Measurements from ENCODE around the gene HELB. TPM values are rescaled to one million over a fixed set of nuclear protein-coding genes. Genes with fewer than 3 reads are reported as not detected.

The HELB gene
- total RNA-seq, 2 experiments from 2014 or later: 19.1 to 34.6 TPM

- H3K4me1 Mint-ChIP-seq: peaks cover 1% of the 10 kb centered on the region
- ATAC-seq (no peak), DNase-seq (no peak)
- peaks cover 22% of the 10 kb centered on the region for H3K36me3 Mint-ChIP-seq
- CTCF ChIA-PET: interaction anchor here (1.0 kb wide), 1 partner anchor 72 kb away, joined by 3 read pairs; no protein-coding TSS in a partner anchor
- H3K9me3 Mint-ChIP-seq (ENCODE audit: low read depth): no peaks in the 10 kb centered on the region
- no peaks in the 10 kb centered on the region for H3K27me3 Mint-ChIP-seq
- H3K27ac Mint-ChIP-seq: no peak overlapping the region
- H3K4me3 Mint-ChIP-seq: no peak overlapping the region
Measured at GRCh38 chr12:66351301-66351700, 49.0 kb downstream of the HELB start.

GRCh38 chr12:66352197-66352596, 49.9 kb downstream of the HELB start:
- Mint-ChIP-seq H3K9me3 (ENCODE audit: low read depth) (no peaks in the 10 kb centered on the region), H3K27me3 (no peaks in the 10 kb centered on the region), H3K4me3 (no peak overlapping the region), H3K4me1 (no peaks in the 10 kb centered on the region), H3K36me3 (peaks cover 14% of the 10 kb centered on the region), H3K27ac (no peak overlapping the region)
- CTCF ChIA-PET: interaction anchor here (0.7 to 1.3 kb wide), 3 partner anchors 9 to 82 kb away, joined by 3 to 4 read pairs (median 3); no protein-coding TSS in a partner anchor
- DNase-seq (no peak), ATAC-seq (no peak)

- no peaks in the 10 kb centered on the region for H3K4me1 Mint-ChIP-seq
- no peak overlapping the region for H3K27ac Mint-ChIP-seq
- H3K36me3 Mint-ChIP-seq: peaks cover 12% of the 10 kb centered on the region
- H3K4me3 Mint-ChIP-seq: no peak overlapping the region
- CTCF ChIA-PET: interaction anchor here (0.8 to 1.3 kb wide), 4 partner anchors 9 to 56 kb away, joined by 3 to 4 read pairs (median 3); no protein-coding TSS in a partner anchor
- DNase-seq: no peak
- H3K27me3 Mint-ChIP-seq: no peaks in the 10 kb centered on the region
- ATAC-seq: no peak
- H3K9me3 Mint-ChIP-seq (ENCODE audit: low read depth): no peaks in the 10 kb centered on the region
Measured at GRCh38 chr12:66352899-66353298, 50.6 kb downstream of the HELB start.

DNA sequence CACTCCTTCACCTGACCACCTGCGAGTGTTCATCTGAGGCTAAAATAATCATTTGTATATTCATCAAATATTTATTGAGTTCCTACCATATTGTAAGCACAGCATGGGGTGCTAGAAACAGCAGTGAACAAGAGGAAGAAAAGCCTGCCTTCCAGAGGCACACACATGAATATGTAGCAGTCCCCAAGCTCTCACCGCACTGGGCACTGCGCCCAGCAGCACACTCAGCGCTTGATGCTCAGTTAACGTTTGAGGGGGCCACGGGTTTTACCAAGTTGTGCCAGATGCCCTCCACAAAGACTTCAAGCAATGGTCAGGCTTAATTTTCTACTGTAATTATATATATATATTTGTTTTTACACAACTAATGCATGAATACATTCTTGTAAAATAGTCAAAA, 52.0 kb downstream of the HELB start:
- peaks cover 10% of the 10 kb centered on the region for H3K36me3 Mint-ChIP-seq
- DNase-seq: no peak
- H3K27ac Mint-ChIP-seq: no peak overlapping the region
- CTCF ChIA-PET: no interaction called here
- H3K4me1 Mint-ChIP-seq: no peaks in the 10 kb centered on the region
- no peak overlapping the region for H3K4me3 Mint-ChIP-seq
- no peak for ATAC-seq
- no peaks in the 10 kb centered on the region for H3K27me3 Mint-ChIP-seq
- H3K9me3 Mint-ChIP-seq (ENCODE audit: low read depth): no peaks in the 10 kb centered on the region

DNA sequence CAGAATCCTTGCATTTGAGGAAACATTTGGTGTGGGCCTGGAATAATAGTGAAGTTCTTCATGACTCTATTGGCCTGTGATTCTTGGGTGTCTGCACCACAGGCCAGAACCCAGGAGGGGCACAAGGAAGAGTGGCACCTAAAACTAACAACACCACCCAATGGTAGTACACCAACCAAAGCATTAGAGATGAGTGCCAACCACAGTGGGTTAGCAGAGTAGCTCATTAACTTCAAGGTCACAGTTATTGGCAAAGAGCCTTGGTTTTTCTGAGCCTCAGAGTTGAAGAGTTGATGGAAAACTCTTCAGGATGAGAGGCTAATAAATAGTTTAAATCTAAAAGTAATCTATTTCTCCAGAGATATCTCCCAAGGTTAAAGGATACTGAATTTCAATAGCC, 57.0 kb downstream of the HELB start:
- CTCF ChIA-PET: no interaction called here
- no peaks in the 10 kb centered on the region for H3K4me1 Mint-ChIP-seq
- no peak for DNase-seq
- H3K27me3 Mint-ChIP-seq: no peaks in the 10 kb centered on the region
- H3K4me3 Mint-ChIP-seq: no peak overlapping the region
- no peak for ATAC-seq
- H3K9me3 Mint-ChIP-seq (ENCODE audit: low read depth): no peaks in the 10 kb centered on the region
- peaks cover 2% of the 10 kb centered on the region for H3K36me3 Mint-ChIP-seq
- no peak overlapping the region for H3K27ac Mint-ChIP-seq

DNA sequence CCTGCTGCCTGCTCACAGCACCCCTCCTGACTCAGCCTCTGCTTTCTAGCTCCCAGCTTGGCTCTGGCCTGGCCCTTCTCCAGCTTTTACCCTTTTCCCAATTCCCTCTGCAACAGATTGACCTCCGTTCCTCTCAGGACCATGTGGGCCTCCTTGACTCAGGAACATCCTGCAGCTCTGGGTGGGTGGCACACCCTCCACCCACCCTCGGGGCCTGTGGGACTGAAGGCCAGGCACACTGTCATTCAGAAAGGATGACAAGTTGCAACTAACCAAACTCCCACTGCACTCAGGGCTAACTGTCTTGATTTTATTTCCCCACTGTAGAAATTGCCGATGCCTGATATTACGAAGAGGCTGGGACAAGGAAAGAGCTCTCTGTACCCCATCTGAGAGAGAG, 59.4 kb downstream of the HELB start:
- CTCF ChIA-PET: interaction anchor here (0.7 to 1.5 kb wide), 3 partner anchors 9 to 500 kb away, joined by 3 read pairs; no protein-coding TSS in a partner anchor
- Mint-ChIP-seq H3K27me3 (no peaks in the 10 kb centered on the region), H3K9me3 (ENCODE audit: low read depth) (no peaks in the 10 kb centered on the region), H3K27ac (no peak overlapping the region), H3K36me3 (peaks cover 2% of the 10 kb centered on the region), H3K4me3 (no peak overlapping the region), H3K4me1 (no peaks in the 10 kb centered on the region)
- ATAC-seq: no peak
- DNase-seq: no peak

- ATAC-seq: no peak
- no peak overlapping the region for H3K27ac Mint-ChIP-seq
- H3K36me3 Mint-ChIP-seq: peaks cover 2% of the 10 kb centered on the region
- H3K9me3 Mint-ChIP-seq (ENCODE audit: low read depth): no peaks in the 10 kb centered on the region
- CTCF ChIA-PET: no interaction called here
- H3K4me3 Mint-ChIP-seq: no peak overlapping the region
- no peaks in the 10 kb centered on the region for H3K4me1 Mint-ChIP-seq
- no peaks in the 10 kb centered on the region for H3K27me3 Mint-ChIP-seq
- no peak for DNase-seq
Measured at GRCh38 chr12:66365718-66366490, 63.6 kb downstream of the HELB start.

GRCh38 chr12:66367015-66367667, 64.8 kb downstream of the HELB start:
- H3K36me3 Mint-ChIP-seq: peaks cover 2% of the 10 kb centered on the region
- no peak overlapping the region for H3K27ac Mint-ChIP-seq
- no peaks in the 10 kb centered on the region for H3K27me3 Mint-ChIP-seq
- DNase-seq (no peak), ATAC-seq (no peak)
- no peaks in the 10 kb centered on the region for H3K9me3 Mint-ChIP-seq (ENCODE audit: low read depth)
- H3K4me3 Mint-ChIP-seq: no peak overlapping the region
- no peaks in the 10 kb centered on the region for H3K4me1 Mint-ChIP-seq
- CTCF ChIA-PET: interaction anchor here (1.5 kb wide), 1 partner anchor 197 kb away, joined by 4 read pairs; the partner anchor contains the start of gene TMBIM4

DNA sequence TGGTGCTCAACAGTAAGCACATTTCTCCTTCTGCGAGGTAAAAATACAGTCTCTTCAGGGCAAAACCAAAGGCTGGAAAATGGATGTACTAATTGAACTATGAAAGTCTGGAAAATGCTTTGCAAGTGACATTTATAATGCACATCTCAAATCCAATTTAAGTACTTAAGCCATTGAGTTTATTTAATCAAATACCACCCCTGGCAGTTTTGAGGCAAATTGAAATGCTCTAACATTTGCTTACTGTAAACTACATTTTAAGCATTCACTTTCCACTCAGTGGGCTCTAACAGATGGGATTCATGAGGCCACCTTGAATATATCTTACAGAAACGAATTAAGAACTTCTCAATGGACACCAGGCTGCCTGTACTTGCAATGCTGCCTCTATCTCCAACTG, 69.7 kb downstream of the HELB start:
- Mint-ChIP-seq H3K27ac (no peak overlapping the region), H3K9me3 (ENCODE audit: low read depth) (no peaks in the 10 kb centered on the region), H3K36me3 (no peaks in the 10 kb centered on the region), H3K4me3 (no peak overlapping the region), H3K4me1 (no peaks in the 10 kb centered on the region), H3K27me3 (no peaks in the 10 kb centered on the region)
- no peak for DNase-seq
- CTCF ChIA-PET: no interaction called here
- no peak for ATAC-seq

DNA sequence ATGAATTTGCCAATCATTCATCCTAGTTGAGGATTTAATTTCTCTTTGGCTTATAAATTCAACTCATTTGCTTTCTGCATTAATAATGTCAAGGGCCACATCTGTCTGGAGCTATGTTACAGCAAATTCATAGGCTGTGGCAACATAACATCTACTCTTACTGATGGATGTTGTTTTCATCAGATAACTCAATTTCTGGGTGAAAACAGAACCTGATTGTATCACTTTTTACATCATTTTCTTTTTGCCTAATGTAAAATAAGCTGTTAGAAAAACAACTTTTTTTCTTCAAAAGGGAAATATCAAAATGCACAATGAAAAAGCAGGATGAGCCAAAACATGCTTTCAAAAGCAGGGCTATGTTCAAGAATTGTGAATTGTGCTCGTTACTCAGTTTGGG, 73.3 kb downstream of the HELB start:
- Mint-ChIP-seq H3K27ac (no peak overlapping the region), H3K27me3 (no peaks in the 10 kb centered on the region), H3K4me1 (no peaks in the 10 kb centered on the region), H3K9me3 (ENCODE audit: low read depth) (no peaks in the 10 kb centered on the region), H3K36me3 (no peaks in the 10 kb centered on the region), H3K4me3 (no peak overlapping the region)
- CTCF ChIA-PET: interaction anchor here (1.6 to 1.9 kb wide), 3 partner anchors 9 to 97 kb away, joined by 5 to 9 read pairs (median 5); no protein-coding TSS in a partner anchor
- no peak for DNase-seq
- no peak for ATAC-seq

GRCh38 chr12:66379616-66380015, 77.3 kb downstream of the HELB start:
- ATAC-seq (no peak), DNase-seq (no peak)
- no peak overlapping the region for H3K27ac Mint-ChIP-seq
- H3K4me3 Mint-ChIP-seq: no peak overlapping the region
- no peaks in the 10 kb centered on the region for H3K36me3 Mint-ChIP-seq
- no peaks in the 10 kb centered on the region for H3K27me3 Mint-ChIP-seq
- CTCF ChIA-PET: no interaction called here
- no peaks in the 10 kb centered on the region for H3K4me1 Mint-ChIP-seq
- H3K9me3 Mint-ChIP-seq (ENCODE audit: low read depth): no peaks in the 10 kb centered on the region

DNA sequence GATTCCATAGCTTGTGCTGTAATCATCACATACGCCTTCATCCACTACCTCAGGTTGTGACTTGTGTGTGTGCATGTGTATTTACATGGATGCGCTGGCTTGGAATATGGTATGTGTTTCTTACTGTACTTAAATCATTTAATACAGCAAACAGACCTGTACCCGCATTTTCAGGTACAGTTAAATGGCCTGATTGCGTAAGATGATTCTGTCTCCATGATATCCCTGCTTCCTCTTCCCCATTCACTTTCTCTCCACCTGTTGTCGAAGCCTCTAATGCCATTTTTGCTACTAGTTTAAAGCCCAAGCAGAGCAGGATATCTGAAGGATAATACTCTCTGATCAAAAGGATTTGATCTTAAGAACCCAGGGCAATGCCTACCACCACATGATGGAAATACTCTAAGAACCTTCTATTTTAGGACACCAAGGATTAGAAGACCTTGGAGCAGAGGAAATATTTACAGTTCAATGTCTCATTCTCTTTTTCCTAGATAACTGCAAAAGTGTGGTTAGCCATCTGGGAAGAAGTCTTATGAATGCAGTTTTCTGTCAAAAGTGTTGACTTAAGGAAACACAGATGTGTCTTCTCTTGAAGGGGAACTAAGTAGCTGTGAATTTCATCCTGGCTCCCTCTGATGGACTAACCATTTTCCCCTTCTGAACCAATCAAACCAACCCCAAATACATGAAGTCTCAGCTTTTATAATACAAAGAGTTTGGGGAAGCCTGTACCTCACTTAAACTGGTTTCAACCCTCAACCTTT, 78.7 kb downstream of the HELB start:
- no peaks in the 10 kb centered on the region for H3K9me3 Mint-ChIP-seq (ENCODE audit: low read depth)
- H3K27ac Mint-ChIP-seq: no peak overlapping the region
- DNase-seq (no peak), ATAC-seq (no peak)
- H3K4me1 Mint-ChIP-seq: no peaks in the 10 kb centered on the region
- CTCF ChIA-PET: no interaction called here
- no peaks in the 10 kb centered on the region for H3K27me3 Mint-ChIP-seq
- no peak overlapping the region for H3K4me3 Mint-ChIP-seq
- no peaks in the 10 kb centered on the region for H3K36me3 Mint-ChIP-seq

DNA sequence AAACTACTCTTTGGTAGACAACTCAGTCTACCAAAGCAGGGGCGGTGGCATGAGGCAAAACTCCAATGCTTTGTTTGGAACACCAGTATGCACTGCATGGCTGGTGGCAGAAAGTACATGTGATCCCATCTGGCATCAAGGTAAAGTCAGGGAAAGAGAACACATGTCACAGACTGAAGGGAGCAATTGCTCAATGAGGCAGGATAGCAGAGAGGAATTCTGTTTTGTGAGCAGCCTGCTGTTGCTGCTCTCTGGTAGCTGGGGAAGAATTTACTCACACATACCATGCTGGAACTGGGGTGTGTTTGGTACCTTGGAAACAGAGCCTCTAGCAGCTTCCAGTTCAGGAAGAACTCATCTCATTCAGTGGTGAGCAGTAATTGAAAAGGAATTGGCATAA, 84.8 kb downstream of the HELB start:
- ATAC-seq (no peak), DNase-seq (no peak)
- Mint-ChIP-seq H3K4me1 (no peaks in the 10 kb centered on the region), H3K27ac (no peak overlapping the region), H3K9me3 (ENCODE audit: low read depth) (no peaks in the 10 kb centered on the region), H3K27me3 (peaks cover 2% of the 10 kb centered on the region), H3K36me3 (no peaks in the 10 kb centered on the region), H3K4me3 (no peak overlapping the region)
- CTCF ChIA-PET: no interaction called here

Measured in activated CD8-positive, alpha-beta memory T cell treated with anti-CD3 and anti-CD28 coated beads, Interleukin-2, amount 10 ng/mL, durations not matched to agents 7 days and 5 days (primary cell).